ENCODE measurements around the gene UBASH3A.
"Not testable (repeated sequence)": the region's sequence is repeated elsewhere in the genome, so short reads cannot be mapped to it uniquely, and the experiment has no call there.

The UBASH3A gene

GRCh38 chr21:42401820-42402251 lies 1.9 kb upstream of the UBASH3A start:
- no peak for TF ChIP-seq CTCF (IDR thresholded peaks at IDR 0.05; ENCODE audit: borderline replicate concordance, insufficient read depth, low read depth, low read length)

GRCh38 chr21:42404539-42404938 lies 837 bp downstream of the UBASH3A start:
- TF ChIP-seq CTCF (IDR thresholded peaks at IDR 0.05; ENCODE audit: borderline replicate concordance, insufficient read depth, low read depth, low read length) = no peak
- H3K4me3 ChIP-seq (ENCODE audit: low read depth, low read length) = no peak overlapping the region

More at GRCh38 chr21:42401820-42402251, 1.9 kb upstream of the UBASH3A start:
- no peak overlapping the region for H3K4me3 ChIP-seq (ENCODE audit: low read depth, low read length)

GRCh38 chr21:42405064-42406013 lies 1.6 kb downstream of the UBASH3A start:
- no peak overlapping the region for H3K4me3 ChIP-seq (ENCODE audit: low read depth, low read length)
- TF ChIP-seq CTCF (IDR thresholded peaks at IDR 0.05; ENCODE audit: borderline replicate concordance, insufficient read depth, low read depth, low read length) = no peak

- TF ChIP-seq CTCF (IDR thresholded peaks at IDR 0.05; ENCODE audit: borderline replicate concordance, insufficient read depth, low read depth, low read length) = no peak
- H3K4me3 ChIP-seq (ENCODE audit: low read depth, low read length) = no peak overlapping the region
These were observed 2.5 kb downstream of the UBASH3A start for GRCh38 chr21:42406201-42406621.

- no peak for TF ChIP-seq CTCF (IDR thresholded peaks at IDR 0.05; ENCODE audit: borderline replicate concordance, insufficient read depth, low read depth, low read length)
- H3K4me3 ChIP-seq (ENCODE audit: low read depth, low read length) = no peak overlapping the region
These were observed 3.2 kb downstream of the UBASH3A start for GRCh38 chr21:42406866-42407265.

- no peak for TF ChIP-seq CTCF (IDR thresholded peaks at IDR 0.05; ENCODE audit: borderline replicate concordance, insufficient read depth, low read depth, low read length)
These were observed 3.8 kb downstream of the UBASH3A start for GRCh38 chr21:42407476-42407875.

GRCh38 chr21:42408718-42409117 lies 5.0 kb downstream of the UBASH3A start:
- not testable (repeated sequence) for H3K4me3 ChIP-seq (ENCODE audit: low read depth, low read length)

More at GRCh38 chr21:42407476-42407875, 3.8 kb downstream of the UBASH3A start:
- no peak overlapping the region for H3K4me3 ChIP-seq (ENCODE audit: low read depth, low read length)
